ENCODE data around the gene TSHZ2. TPM values are rescaled to one million over a fixed set of nuclear protein-coding genes. Genes with fewer than 3 reads are reported as not detected.
"Not testable (repeated sequence)": the region's sequence is repeated elsewhere in the genome, so short reads cannot be mapped to it uniquely, and the experiment has no call there.

Gene TSHZ2
- polyA plus RNA-seq, 3 donors: 1.2 to 47.5 (median 15.8) TPM

- WGBS, 3 donors: 83 to 90% (median 88%) methylated on average over 2 of the region's 2 CpGs
- no peak overlapping the region for H3K27ac ChIP-seq (ENCODE audit: low read depth, low read length)
These were observed 347.6 kb downstream of the TSHZ2 start for GRCh38 chr20:53319716-53320115.

- no peak overlapping the region for H3K27ac ChIP-seq (ENCODE audit: low read depth, low read length)
- WGBS, 3 donors: 69 to 79% (median 76%) methylated on average over 3 of the region's 3 CpGs
These were observed 348.5 kb downstream of the TSHZ2 start for GRCh38 chr20:53320701-53321100.

GRCh38 chr20:53321596-53321995, 349.4 kb downstream of the TSHZ2 start:
- H3K27ac ChIP-seq (ENCODE audit: low read depth, low read length): no peak overlapping the region
- WGBS, 3 donors: 91 to 98% (median 94%) methylated on average over 5 of the region's 5 CpGs

GRCh38 chr20:53322651-53323050, 350.5 kb downstream of the TSHZ2 start:
- H3K27ac ChIP-seq (ENCODE audit: low read depth, low read length): no peak overlapping the region
- WGBS, 3 donors: 48 to 78% (median 52%) methylated on average over 3 of the region's 3 CpGs

GRCh38 chr20:53323460-53323859, 351.3 kb downstream of the TSHZ2 start:
- WGBS, 3 donors: 86 to 95% (median 88%) methylated on average over 6 of the region's 6 CpGs
- H3K27ac ChIP-seq (ENCODE audit: low read depth, low read length): not testable (repeated sequence)

GRCh38 chr20:53324816-53325215, 352.7 kb downstream of the TSHZ2 start:
- no peak overlapping the region for H3K27ac ChIP-seq (ENCODE audit: low read depth, low read length)
- WGBS, 3 donors: 49 to 81% (median 80%) methylated on average over 4 of the region's 4 CpGs

- 30 to 62% (median 49%) methylated on average over 4 of the region's 4 CpGs for WGBS, 3 donors
- no peak overlapping the region for H3K27ac ChIP-seq (ENCODE audit: low read depth, low read length)
These were observed 356.8 kb downstream of the TSHZ2 start for GRCh38 chr20:53328961-53329360.

- WGBS, 3 donors: 54 to 92% (median 74%) methylated on average over 1 of the region's 1 CpG
- H3K27ac ChIP-seq (ENCODE audit: low read depth, low read length): no peak overlapping the region
These were observed 357.6 kb downstream of the TSHZ2 start for GRCh38 chr20:53329781-53330180.

- WGBS, 3 donors: 67 to 72% (median 68%) methylated on average over 6 of the region's 6 CpGs
- no peak overlapping the region for H3K27ac ChIP-seq (ENCODE audit: low read depth, low read length)
These were observed 358.5 kb downstream of the TSHZ2 start for GRCh38 chr20:53330601-53331140.

- H3K27ac ChIP-seq (ENCODE audit: low read depth, low read length): no peak overlapping the region
- WGBS, 3 donors: 47 to 71% (median 48%) methylated on average over 12 of the region's 12 CpGs
These were observed 359.2 kb downstream of the TSHZ2 start for GRCh38 chr20:53331151-53331973.

- WGBS, 3 donors: 90 to 92% (median 92%) methylated on average over 9 of the region's 9 CpGs
- no peak overlapping the region for H3K27ac ChIP-seq (ENCODE audit: low read depth, low read length)
These were observed 360.1 kb downstream of the TSHZ2 start for GRCh38 chr20:53332022-53332837.

GRCh38 chr20:53334861-53335260, 362.7 kb downstream of the TSHZ2 start:
- no peak overlapping the region for H3K27ac ChIP-seq (ENCODE audit: low read depth, low read length)
- 91 to 94% (median 93%) methylated on average over 8 of the region's 8 CpGs for WGBS, 3 donors

GRCh38 chr20:53335555-53335954, 363.4 kb downstream of the TSHZ2 start:
- WGBS, 3 donors: 61 to 80% (median 62%) methylated on average over 6 of the region's 6 CpGs
- no peak overlapping the region for H3K27ac ChIP-seq (ENCODE audit: low read depth, low read length)

GRCh38 chr20:53336892-53337291, 364.7 kb downstream of the TSHZ2 start:
- WGBS, 3 donors: 71 to 93% (median 77%) methylated on average over 3 of the region's 3 CpGs
- no peak overlapping the region for H3K27ac ChIP-seq (ENCODE audit: low read depth, low read length)

- WGBS, 3 donors: 56 to 82% (median 79%) methylated on average over 8 of the region's 8 CpGs
- H3K27ac ChIP-seq (ENCODE audit: low read depth, low read length): no peak overlapping the region
These were observed 365.4 kb downstream of the TSHZ2 start for GRCh38 chr20:53337390-53338101.

- H3K27ac ChIP-seq (ENCODE audit: low read depth, low read length): no peak overlapping the region
- 88 to 93% (median 91%) methylated on average over 4 of the region's 4 CpGs for WGBS, 3 donors
These were observed 366.6 kb downstream of the TSHZ2 start for GRCh38 chr20:53338716-53339115.

- no peak overlapping the region for H3K27ac ChIP-seq (ENCODE audit: low read depth, low read length)
- WGBS, 3 donors: 88 to 89% (median 88%) methylated on average over 6 of the region's 6 CpGs
These were observed 370.3 kb downstream of the TSHZ2 start for GRCh38 chr20:53342429-53342828.

- no peak overlapping the region for H3K27ac ChIP-seq (ENCODE audit: low read depth, low read length)
- 24 to 76% (median 73%) methylated on average over 6 of the region's 6 CpGs for WGBS, 3 donors
These were observed 371.3 kb downstream of the TSHZ2 start for GRCh38 chr20:53343448-53343847.

- H3K27ac ChIP-seq (ENCODE audit: low read depth, low read length): no peak overlapping the region
- 73 to 81% (median 80%) methylated on average over 1 of the region's 1 CpG for whole genome bisulfite sequencing, 3 donors
These were observed 372.7 kb downstream of the TSHZ2 start for GRCh38 chr20:53344891-53345290.

Data from adipose tissue (tissue), 3 donors.